ENCODE data around the gene SLC10A7.

DNA sequence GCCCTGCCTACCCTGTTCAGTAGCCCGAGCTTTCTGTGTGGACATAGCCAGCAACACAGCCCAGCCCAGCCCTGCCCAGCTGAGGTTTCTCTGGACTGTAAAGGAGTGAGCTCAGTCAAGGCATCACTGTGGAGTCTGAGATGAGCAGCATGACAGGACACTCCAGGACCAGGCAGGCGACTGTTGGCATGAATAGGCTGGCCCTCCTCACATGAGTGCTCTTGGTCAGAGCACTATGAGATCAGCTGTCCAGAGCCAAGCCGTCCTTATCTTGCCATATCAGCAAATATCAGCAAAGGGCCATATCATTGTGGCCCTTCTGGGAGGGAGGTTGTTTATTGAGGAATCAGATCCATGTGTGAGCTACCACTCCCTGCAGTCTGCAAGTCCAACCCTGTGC is 276.5 kb downstream of the SLC10A7 start:
- no peak for TF ChIP-seq CTCF (conservative IDR thresholded peaks at IDR 0.05 in 1 of 2, IDR thresholded peaks at IDR 0.05 in 1 of 2; ENCODE audit: extremely low read depth in 1 of 2, insufficient read depth in 1 of 2, low read depth in 1 of 2, low read length in 2 of 2)
- no peak for TF ChIP-seq EZH2 (IDR thresholded peaks at IDR 0.05; ENCODE audit: borderline replicate concordance, low read length)

All from mammary epithelial cell (primary cell).